Adrenal gland (tissue), 12 donors: ENCODE results near the gene CLEC16A. TPM values are rescaled to one million over a fixed set of nuclear protein-coding genes. Genes with fewer than 3 reads are reported as not detected.

Experiments
- DNase-seq, 7 donors: peaks; one replicate each; pipeline ENCODE4 v3.0.0-alpha.2; 2019 to 2020
- H3K27ac ChIP-seq, 5 donors: fragments of 200-600 bp; sonication (generic) in 4 of 5; 1 replicate in 3 of 5; 2 replicates in 2 of 5; pipeline versions ENCODE4 v1.5.1 to v1.8.0; 2016 to 2020; ENCODE audit warnings: mild to moderate bottlenecking in 1 of 5
- H3K27me3 ChIP-seq: fragments of 200-600 bp; 2 replicates; pipeline ENCODE4 v1.8.0; 2021
- H3K36me3 ChIP-seq, 2 donors: fragments of 200-600 bp; replicated peaks in 1 of 2; 1 replicate in 1 of 2; 2 replicates in 1 of 2; pipeline versions ENCODE4 v1.5.1 to v1.8.0; 2018 to 2022
- H3K4me1 ChIP-seq, 2 donors: fragments of 200-600 bp; replicated peaks in 1 of 2; 1 replicate in 1 of 2; 2 replicates in 1 of 2; pipeline versions ENCODE4 v1.5.1 to v1.8.0; 2018 to 2021
- H3K4me3 ChIP-seq, 4 donors: fragments of 200-600 bp; sonication (generic) in 3 of 4; one replicate each; pipeline ENCODE4 v1.5.1; 2016 to 2018
- H3K9me3 ChIP-seq, 3 donors: fragments of 200-600 bp; sonication (generic) in 1 of 3; replicated peaks in 1 of 3; 1 replicate in 2 of 3; 2 replicates in 1 of 3; pipeline versions ENCODE4 v1.5.1 to v1.8.0; 2016 to 2021
- POLR2A ChIP-seq, 2 donors: fragments of 450-650 bp; IDR thresholded peaks; one replicate each; pipeline ENCODE4 v1.6.1; 2017; ENCODE audit warnings: antibody characterized with exemption in 2 of 2, mild to moderate bottlenecking in 2 of 2, moderate library complexity in 1 of 2
- WGBS, 4 donors: extraction: QIAGEN DNeasy Blood & Tissue Kit in 2 of 4; methylation state at CpG; one replicate each; pipeline versions ENCODE4 v1.1.5 to v1.1.7; 2013 to 2017; 5-methylcytosine and 5-hydroxymethylcytosine counted together
- intact Hi-C, 2 donors: fragments of 100-400 bp; cut with DNase I; formaldehyde crosslinking; loops; one replicate each; pipeline versions ENCODE4 v1.14.1 to v1.15.0; 2022 to 2023
- polyA plus RNA-seq, 3 donors: library from polyadenylated mRNA; stranded (reverse); fragments of 200-250 nt in 2 of 3; fragments of 350-450 nt in 1 of 3; fragmentation: Illumina TruSeq in 1 of 3; extraction: RNeasy Lipid Tissue Mini Kit (QIAGEN cat#74804) in 1 of 3; gene quantifications; one replicate each; pipeline ENCODE4 v1.2.3, GENCODE V29; 2013 to 2014
- total RNA-seq, 9 donors: library from RNA; depleted of rRNA in 4 of 9; stranded (reverse); fragments of >200 nt in 4 of 9; fragments of 120-200 nt in 1 of 9; fragmentation: NEBNext Ultra II Directional in 1 of 9; extraction: Animal tissue kit (Norgen Biotek cat#: 25700) in 1 of 9; gene quantifications; one replicate each; pipeline versions ENCODE4 v1.1.0 to v1.2.4, GENCODE V29; 2013 to 2023
- TF ChIP-seq, protein P1 (sequence below), 6 experiments: fragments of 450-650 bp in 4 of 6; fragments of 200-600 bp in 2 of 6; sonication (generic) in 1 of 6; IDR thresholded peaks; 1 replicate in 5 of 6; 2 replicates in 1 of 6; pipeline versions ENCODE4 v1.5.1 to v1.8.0; 2016 to 2021; ENCODE audit warnings: antibody characterized with exemption in 6 of 6, mild to moderate bottlenecking in 2 of 6, moderate library complexity in 1 of 6
- donor health status: healthy with polysubstance abuse.
- donor health status: Bipolar disorder and iron deficiency.
- donor health status: DM: yes; HTN: yes; CAD: no.
- donor health status: DM: no; HTN: no; CAD: no.
- donor health status: DM: no; HTN: no; CAD: no.
- donor health status: DM: yes; HTN: yes; CAD: no.

CLEC16A gene
- total and polyA plus RNA-seq, 12 donors, result 14.0 to 37.2 (median 27.6) TPM

DNA sequence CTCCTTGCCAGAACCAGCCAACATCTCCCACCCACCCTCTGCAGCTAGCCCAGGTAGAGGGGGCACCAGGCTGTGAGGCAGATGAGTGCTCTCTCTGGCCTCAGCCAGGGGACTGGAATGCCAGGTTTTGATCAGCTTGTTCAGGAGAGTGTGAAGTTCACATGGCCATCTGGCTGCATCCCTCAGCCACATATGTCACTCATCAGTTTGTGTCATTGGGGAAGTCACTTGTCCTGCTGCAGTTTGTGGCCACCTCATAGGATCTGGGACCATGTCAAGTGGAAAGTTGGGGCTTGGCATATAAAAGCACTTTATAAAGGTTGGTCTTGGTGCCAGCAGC lies 164.1 kb downstream of the CLEC16A start:
- Histone ChIP-seq H3K36me3 (no peaks in the 10 kb centered on the region), H3K27ac (no peak overlapping the region), H3K4me1 (peaks cover 14 to 18% of the 10 kb centered on the region in 2 donors), H3K9me3 (no peaks in the 10 kb centered on the region), H3K27me3 (no peaks in the 10 kb centered on the region), H3K4me3 (no peak overlapping the region)
- TF ChIP-seq POLR2A (IDR thresholded peaks at IDR 0.05), result no peak
- TF ChIP-seq, protein P1, sequence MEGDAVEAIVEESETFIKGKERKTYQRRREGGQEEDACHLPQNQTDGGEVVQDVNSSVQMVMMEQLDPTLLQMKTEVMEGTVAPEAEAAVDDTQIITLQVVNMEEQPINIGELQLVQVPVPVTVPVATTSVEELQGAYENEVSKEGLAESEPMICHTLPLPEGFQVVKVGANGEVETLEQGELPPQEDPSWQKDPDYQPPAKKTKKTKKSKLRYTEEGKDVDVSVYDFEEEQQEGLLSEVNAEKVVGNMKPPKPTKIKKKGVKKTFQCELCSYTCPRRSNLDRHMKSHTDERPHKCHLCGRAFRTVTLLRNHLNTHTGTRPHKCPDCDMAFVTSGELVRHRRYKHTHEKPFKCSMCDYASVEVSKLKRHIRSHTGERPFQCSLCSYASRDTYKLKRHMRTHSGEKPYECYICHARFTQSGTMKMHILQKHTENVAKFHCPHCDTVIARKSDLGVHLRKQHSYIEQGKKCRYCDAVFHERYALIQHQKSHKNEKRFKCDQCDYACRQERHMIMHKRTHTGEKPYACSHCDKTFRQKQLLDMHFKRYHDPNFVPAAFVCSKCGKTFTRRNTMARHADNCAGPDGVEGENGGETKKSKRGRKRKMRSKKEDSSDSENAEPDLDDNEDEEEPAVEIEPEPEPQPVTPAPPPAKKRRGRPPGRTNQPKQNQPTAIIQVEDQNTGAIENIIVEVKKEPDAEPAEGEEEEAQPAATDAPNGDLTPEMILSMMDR (IDR thresholded peaks at IDR 0.05), result no peak
- no peak for DNase-seq
- intact Hi-C loops, result no loop called here

DNA sequence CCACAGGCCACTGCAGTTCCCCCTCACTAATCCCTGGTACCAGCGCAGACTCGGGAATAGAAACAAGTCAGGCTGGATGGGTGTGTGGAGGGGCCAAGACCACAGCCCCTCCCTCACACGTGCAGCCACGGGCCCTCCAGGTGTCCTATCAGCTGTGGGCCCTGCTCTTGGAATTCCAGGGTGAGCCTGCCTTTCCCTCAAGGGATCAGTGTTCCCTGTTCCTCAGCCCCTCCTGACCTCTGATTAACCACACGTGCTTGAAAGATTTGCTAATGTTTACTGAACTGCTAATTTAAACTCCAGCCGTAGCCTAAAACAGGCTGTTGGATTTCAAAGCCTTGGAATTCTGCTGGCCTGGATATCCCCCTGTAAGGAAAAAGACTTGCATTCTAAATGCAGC lies 165.2 kb downstream of the CLEC16A start:
- no peak for TF ChIP-seq POLR2A (IDR thresholded peaks at IDR 0.05)
- TF ChIP-seq, protein P1 (IDR thresholded peaks at IDR 0.05), result no peak
- Histone ChIP-seq H3K4me1 (peaks cover 9 to 11% of the 10 kb centered on the region in 2 donors), H3K27ac (no peak overlapping the region), H3K4me3 (no peak overlapping the region), H3K36me3 (no peaks in the 10 kb centered on the region), H3K27me3 (no peaks in the 10 kb centered on the region), H3K9me3 (no peaks in the 10 kb centered on the region)
- WGBS, 4 donors, result 78 to 96% (median 81%) methylated on average over 4 to 6 of the region's 6 CpGs
- DNase-seq, result no peak
- intact Hi-C loops, result no loop called here

DNA sequence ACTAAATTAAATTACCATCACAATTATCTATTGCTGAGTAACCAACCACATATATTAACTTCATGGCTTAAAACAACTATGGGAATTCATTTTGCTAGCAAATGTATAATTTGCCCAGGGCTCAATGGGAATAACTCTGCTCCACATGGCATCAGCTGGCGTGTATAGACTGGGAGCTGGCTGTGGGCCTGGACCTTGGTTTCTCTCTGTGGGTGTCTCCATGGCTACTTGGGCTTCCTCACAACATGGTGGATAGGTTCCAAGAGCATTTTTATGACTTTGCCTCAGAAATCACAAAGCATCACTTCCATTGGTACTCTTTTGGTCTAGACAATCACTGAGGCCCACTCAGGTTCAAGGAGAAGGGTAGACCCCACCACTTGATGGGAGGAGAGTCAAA lies 166.8 kb downstream of the CLEC16A start:
- Histone ChIP-seq H3K36me3 (peaks cover 0 to 3% of the 10 kb centered on the region in 2 donors), H3K9me3 (no peaks in the 10 kb centered on the region), H3K4me3 (no peak overlapping the region), H3K4me1 (no peaks in the 10 kb centered on the region), H3K27ac (no peak overlapping the region), H3K27me3 (no peaks in the 10 kb centered on the region)
- DNase-seq, result no peak
- intact Hi-C loops, result no loop called here
- WGBS, 4 donors, result 96 to 100% (median 98%) methylated on average over 1 of the region's 1 CpG
- TF ChIP-seq, protein P1 (IDR thresholded peaks at IDR 0.05), result no peak
- no peak for TF ChIP-seq POLR2A (IDR thresholded peaks at IDR 0.05)

DNA sequence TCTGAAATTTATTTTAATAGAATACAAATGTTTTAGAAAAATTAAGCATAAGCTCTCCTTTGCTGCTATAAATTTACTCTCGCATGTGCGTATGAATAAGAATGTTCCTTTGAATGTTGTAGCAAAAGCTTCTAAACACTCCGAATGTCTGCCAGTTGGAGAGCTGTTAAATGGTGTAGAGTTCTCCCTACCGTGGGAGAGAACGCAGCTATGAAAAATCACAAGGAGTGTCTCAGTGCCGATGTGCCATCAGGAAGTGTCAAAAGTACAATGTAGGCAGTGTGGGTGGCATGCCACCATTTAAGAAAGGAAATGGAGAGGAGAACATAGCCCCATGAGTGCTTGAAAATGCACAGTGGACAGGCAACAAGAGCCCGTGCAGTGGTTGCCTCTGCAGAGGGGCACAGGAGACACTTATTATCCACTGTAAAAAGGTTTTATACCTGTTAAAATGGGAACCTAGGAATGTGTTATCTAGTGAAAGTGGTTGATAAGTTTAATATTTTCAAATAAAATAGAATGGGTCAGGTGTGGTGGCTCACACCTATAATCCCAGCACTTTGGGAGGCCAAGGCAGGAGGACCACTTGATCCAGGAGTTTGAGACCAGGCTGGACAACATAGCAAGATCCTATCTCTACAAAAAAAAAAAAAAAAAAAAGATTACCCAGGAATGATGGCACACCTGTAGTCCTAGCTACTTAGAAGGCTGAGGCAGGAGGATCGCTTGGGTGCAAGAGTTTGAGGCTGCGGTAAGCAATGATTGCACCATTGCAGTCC lies 167.7 kb downstream of the CLEC16A start:
- Histone ChIP-seq H3K4me1 (no peaks in the 10 kb centered on the region), H3K36me3 (peaks cover 0 to 3% of the 10 kb centered on the region in 2 donors)
- WGBS, 4 donors, result 91 to 98% (median 95%) methylated on average over 9 of the region's 9 CpGs

More for the DNA sequence above, 167.7 kb downstream of the CLEC16A start:
- H3K9me3 ChIP-seq, result no peaks in the 10 kb centered on the region
- no peak overlapping the region for H3K4me3 ChIP-seq
- DNase-seq, result no peak
- H3K27ac ChIP-seq, result no peak overlapping the region
- intact Hi-C loops, result no loop called here
- TF ChIP-seq POLR2A (IDR thresholded peaks at IDR 0.05), result no peak
- TF ChIP-seq, protein P1 (IDR thresholded peaks at IDR 0.05), result no peak
- no peaks in the 10 kb centered on the region for H3K27me3 ChIP-seq
